Endometrial microvascular endothelial cells (primary cell): ENCODE measurements around the gene HSPB2. TPM values are rescaled to one million over a fixed set of nuclear protein-coding genes. Genes with fewer than 3 reads are reported as not detected.
"Not testable (repeated sequence)": the region's sequence is repeated elsewhere in the genome, so short reads cannot be mapped to it uniquely, and the experiment has no call there.

ENCODE experiments used
- in situ Hi-C: cut with HindIII; loops from 2 replicates; pipeline ENCODE4 v1.10.0; 2017; ENCODE audit warnings: low sequenced_read_pairs, low pct_unique_long_range_greater_than_20kb; ENCODE audit errors: inconsistent ontology term
- total RNA-seq: library from RNA; depleted of rRNA; stranded (reverse); fragments of >200 nt; gene quantifications from one replicate; pipeline ENCODE4 v1.2.3, GENCODE V29; 2015; ENCODE audit errors: inconsistent ontology term

Gene HSPB2
- total RNA-seq, 1 donor from 2014 or later, result not detected

- in situ Hi-C loops, result no loop called here
Observed at GRCh38 chr11:111911563-111912401, 752 bp upstream of the HSPB2 start, which contains the start of gene CRYAB. TSS of gene CRYAB (minus strand) at chr11:111911770. CDS start at chr11:111911724, 46 bp downstream.

GRCh38 chr11:111913031-111913861 is 712 bp downstream of the HSPB2 start:
- in situ Hi-C loops, result no loop called here

- in situ Hi-C loops, result no loop called here
Observed at GRCh38 chr11:111913997-111914396, 1.5 kb downstream of the HSPB2 start.

GRCh38 chr11:111916768-111917167 is 4.2 kb downstream of the HSPB2 start:
- in situ Hi-C loops, result no loop called here

- in situ Hi-C loops, result no loop called here
Observed at GRCh38 chr11:111917312-111917711, 4.8 kb downstream of the HSPB2 start.

- in situ Hi-C loops, result no loop called here
Observed at GRCh38 chr11:111917788-111918187, 5.3 kb downstream of the HSPB2 start.

- in situ Hi-C loops, result no loop called here
Observed at GRCh38 chr11:111918390-111919256, 6.1 kb downstream of the HSPB2 start, which contains the start of gene C11orf52. TSS of gene C11orf52 (plus strand) at chr11:111918913. CDS start at chr11:111918973, 60 bp downstream.

GRCh38 chr11:111920908-111921307 is 8.4 kb downstream of the HSPB2 start:
- in situ Hi-C loops, result no loop called here

GRCh38 chr11:111921541-111922230 is 9.2 kb downstream of the HSPB2 start:
- in situ Hi-C loops, result no loop called here

GRCh38 chr11:111922803-111923202 is 10.3 kb downstream of the HSPB2 start:
- in situ Hi-C loops, result no loop called here

GRCh38 chr11:111923351-111923788 is 10.8 kb downstream of the HSPB2 start:
- in situ Hi-C loops, result no loop called here

GRCh38 chr11:111923951-111924350 is 11.4 kb downstream of the HSPB2 start:
- in situ Hi-C loops, result no loop called here

- in situ Hi-C loops, result no loop called here
Observed at GRCh38 chr11:111925953-111926352, 13.4 kb downstream of the HSPB2 start.

GRCh38 chr11:111926505-111927391 is 14.2 kb downstream of the HSPB2 start:
- in situ Hi-C loops, result no loop called here

- in situ Hi-C loops, result no loop called here
Observed at GRCh38 chr11:111930472-111930871, 17.9 kb downstream of the HSPB2 start.

GRCh38 chr11:111932611-111932950 is 20.0 kb downstream of the HSPB2 start:
- in situ Hi-C loops, result no loop called here

GRCh38 chr11:111933176-111933575 is 20.6 kb downstream of the HSPB2 start:
- in situ Hi-C loops, result not testable (repeated sequence)
